Erythroblast (primary cell): ENCODE data around the gene RUNDC3A.
"Not testable (repeated sequence)": the region's sequence is repeated elsewhere in the genome, so short reads cannot be mapped to it uniquely, and the experiment has no call there.

Source experiments
- DNase-seq, 2 experiments: peaks; one replicate each; lab custom pipeline; 2025; lab: John Stamatoyannopoulos, UW
- GATA1 ChIP-seq: IDR thresholded peaks from 2 replicates; pipeline ENCODE4 v1.6.1; 2011; ENCODE audit warnings: low read depth, mild to moderate bottlenecking, control low read depth, low read length, moderate library complexity
- POLR2A ChIP-seq: IDR thresholded peaks from 2 replicates; pipeline ENCODE4 v1.6.1; 2011; ENCODE audit warnings: mild to moderate bottlenecking, low read length

Gene RUNDC3A

DNA sequence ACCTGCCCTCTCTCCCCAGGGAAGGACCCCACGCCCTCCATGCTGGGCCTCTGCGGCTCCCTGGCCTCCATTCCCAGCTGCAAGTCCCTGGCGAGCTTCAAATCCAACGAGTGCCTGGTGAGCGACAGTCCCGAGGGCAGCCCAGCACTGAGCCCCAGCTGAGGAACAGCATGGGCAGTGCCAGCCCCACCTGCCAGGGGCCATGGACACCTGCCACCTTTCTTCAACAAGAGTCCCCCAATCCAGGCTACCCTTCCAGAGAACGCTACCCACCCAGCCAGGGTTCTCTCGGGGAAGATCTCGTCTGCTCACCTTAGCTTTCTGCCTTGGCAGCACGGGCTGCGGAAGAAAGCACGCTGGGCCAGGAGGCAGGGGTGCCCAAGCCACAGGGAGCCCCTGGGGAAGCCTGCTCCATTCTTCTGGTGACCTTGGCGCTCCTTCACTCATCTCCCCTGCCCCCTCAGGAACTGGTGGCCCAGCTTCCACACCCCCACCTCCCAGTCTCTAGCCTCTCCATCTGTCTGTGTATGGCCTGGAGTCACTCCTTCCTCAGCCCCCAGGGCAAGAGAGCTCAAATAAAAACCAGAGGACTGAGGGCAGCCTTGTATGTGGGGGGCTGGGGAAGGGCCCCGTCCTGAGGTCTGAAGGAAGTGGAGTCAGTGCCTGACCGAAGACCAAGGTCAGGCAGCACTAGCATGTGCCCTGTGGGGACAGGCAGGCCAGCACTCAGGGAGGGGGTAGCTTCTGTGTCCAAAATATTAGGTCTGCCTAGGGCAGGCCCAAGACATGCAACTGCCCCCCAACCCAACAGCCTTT lies 9.9 kb downstream of the RUNDC3A start:
- TF ChIP-seq GATA1 = no peak
- no peak for TF ChIP-seq POLR2A
- no peak for DNase-seq

GRCh38 chr17:44320066-44320465 lies 11.7 kb downstream of the RUNDC3A start:
- TF ChIP-seq GATA1 (no peak), POLR2A (no peak)
- DNase-seq = no peak

DNA sequence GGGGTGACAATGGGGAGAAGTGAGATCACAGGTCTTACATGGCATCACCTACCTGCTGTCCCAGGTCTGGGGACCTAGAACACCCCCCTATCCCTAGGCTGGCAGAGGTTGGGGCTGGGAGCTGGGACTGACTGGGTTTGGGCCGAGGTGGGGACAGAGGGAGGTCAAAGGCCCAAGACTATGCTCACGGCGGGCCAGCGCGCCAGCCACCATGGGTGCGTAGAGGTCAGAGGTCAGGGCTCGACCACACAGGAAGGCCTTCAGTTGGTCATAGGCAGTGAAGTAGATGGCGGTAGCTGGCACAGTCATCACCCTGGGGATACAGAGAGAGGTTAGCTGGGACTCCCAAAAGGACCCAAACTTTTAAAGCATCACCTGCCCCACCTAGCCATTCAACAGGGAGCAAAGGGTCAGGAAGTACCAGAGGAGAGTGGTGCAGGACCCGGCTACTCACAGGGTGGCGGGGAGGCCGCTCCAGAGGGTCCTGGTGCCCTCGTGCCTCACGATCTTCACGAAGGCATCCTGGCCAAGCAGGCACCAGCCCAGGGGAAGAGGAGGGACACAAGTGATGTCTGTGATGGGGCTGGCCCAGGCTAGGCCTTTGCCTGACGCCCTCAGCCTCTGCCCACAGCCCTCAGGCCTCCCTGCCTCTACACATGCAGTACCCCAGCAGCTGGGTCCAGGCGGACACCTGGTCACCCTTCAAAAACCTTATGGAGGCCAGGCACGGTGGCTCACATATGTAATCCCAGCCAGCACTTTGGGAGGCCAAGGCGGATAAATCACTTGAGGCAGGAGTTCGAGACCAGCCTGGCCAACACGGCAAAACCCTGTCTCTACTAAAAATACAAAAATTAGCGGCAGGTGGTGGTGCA lies 13.1 kb downstream of the RUNDC3A start:
- TF ChIP-seq POLR2A (no peak), GATA1 (no peak)
- no peak for DNase-seq

DNA sequence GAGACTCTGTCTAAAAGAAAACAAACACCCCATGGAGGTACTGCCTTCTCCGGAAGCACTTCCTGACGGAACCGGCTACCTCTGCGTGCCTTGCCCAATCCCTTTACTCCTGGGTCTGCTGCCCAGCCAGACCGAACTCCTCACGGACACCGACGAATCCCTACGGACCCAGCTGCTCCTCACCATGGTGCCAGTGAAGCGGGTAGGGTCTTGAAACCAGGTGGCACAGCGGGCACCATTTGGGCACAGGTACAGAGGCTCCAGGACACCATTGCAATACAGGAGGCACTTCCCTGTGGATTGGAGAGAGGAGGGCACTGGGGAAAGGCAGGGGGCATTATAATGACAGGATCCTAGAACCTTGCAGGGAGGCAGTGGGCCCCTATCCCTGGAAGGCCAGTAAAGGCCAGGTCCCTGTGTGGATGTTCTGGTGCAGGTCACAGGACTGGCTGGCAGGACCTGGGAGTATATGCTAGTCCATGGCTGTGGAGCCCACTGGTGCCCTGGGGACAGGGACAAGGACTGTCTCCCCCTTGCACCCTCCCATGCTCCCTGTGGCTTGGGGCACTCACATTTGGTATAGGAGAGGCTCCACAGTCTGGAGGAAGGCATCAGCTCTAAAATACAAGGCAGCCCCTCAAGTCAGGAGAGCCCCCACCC lies 14.0 kb downstream of the RUNDC3A start:
- no peak for DNase-seq
- TF ChIP-seq POLR2A = no peak
- TF ChIP-seq GATA1 = no peak

DNA sequence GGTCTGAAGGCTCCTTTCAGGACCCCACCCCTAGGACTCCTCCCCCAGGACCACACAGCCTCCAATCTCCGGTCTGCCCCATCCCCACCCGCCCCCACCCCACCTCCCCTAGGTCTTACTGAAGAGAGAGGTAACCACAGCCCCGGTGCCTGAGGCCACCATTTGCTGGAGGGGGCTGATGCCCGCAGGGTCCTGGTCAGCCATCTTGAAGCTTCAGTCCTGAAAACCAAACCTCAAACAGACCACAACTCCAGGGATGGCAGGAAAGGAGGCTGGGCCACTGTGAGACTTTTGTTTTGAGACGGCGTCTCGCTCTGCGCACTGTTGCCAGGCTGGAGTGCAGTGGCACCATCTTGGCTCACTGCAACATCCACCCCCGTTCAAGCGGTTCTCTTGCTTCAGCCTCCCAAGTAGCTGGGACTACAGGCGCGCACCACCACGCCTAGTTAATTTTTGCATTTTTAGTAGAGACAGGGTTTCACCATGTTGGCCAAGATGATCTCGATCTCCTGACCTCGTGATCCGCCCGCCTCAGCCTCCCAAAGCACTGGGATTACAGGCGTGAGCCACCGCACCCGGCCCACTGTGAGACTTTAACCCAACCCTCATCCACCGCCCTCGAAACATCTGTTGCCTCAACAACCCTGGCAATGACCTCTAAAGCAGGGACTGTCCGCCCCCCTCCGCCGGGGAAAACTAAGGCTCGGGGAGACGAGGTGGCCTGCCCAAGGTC lies 15.1 kb downstream of the RUNDC3A start:
- DNase-seq = peak; percentile 65 to 69
- TF ChIP-seq GATA1 (no peak), POLR2A (no peak)

DNA sequence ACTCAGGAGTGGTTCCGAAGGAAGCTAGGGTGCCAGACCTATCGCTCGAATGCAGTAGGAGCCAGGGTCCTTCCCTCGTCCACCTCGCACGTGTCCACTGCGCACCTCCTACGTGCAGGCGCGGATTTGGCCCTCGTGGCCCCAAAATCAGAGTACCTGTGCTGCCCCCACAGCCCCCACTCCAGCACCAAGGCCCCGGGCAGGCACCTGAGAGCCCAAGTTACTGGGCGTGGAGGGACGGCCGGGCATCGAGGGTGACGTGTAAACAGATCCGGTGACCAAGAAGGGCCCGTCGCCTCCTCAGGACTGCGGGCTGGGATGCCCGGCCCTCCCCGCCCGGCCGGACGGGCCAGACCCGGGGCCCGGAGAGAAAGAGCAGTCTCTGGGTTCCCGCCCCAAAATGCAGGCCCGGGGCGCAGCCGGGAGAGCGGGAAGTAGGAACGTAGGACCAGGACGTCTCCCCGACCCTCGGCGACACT lies 15.7 kb downstream of the RUNDC3A start:
- TF ChIP-seq POLR2A = no peak
- TF ChIP-seq GATA1 = no peak
- peak; percentile 63 to 69 for DNase-seq

GRCh38 chr17:44324571-44325275 lies 16.3 kb downstream of the RUNDC3A start, which contains the start of gene SLC25A39:
SLC25A39 (minus strand) TSS chr17:44324823; CDS start chr17:44323562, 1,261 bp downstream.
- DNase-seq = peak; percentile 97 to 99
- TF ChIP-seq POLR2A (peak; percentile 93), GATA1 (no peak)

DNA sequence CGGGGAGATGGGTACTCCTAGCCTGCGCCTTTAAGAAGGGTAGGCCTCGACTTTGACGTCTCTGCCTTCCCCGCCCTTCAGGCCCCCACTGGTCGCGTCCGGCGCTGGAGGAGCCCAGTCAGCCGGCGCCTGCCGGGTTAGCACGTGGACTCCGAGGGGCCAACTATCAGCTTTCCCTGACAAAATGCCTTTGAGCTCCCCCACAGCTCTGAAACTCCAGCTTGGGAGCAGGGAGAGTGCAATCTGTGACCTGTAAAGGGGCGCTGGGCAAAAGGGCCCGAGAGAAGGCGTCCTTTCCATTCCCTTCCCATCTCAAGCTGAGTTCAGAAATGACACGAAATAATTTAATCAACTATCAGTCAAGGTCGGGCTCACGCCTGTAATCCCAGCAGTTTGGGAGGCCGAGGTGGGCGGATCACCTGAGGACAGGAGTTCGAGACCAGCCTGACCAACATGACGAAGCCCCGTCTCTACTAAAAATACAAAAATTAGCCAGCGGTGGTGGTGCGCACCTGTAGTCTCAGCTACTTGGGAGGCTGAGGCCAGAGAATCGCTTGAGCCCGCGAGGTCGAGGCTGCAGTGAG lies 18.6 kb downstream of the RUNDC3A start:
- peak; percentile 96 to 97 for DNase-seq
- no peak for TF ChIP-seq GATA1
- TF ChIP-seq POLR2A = no peak

- TF ChIP-seq POLR2A = peak; percentile 2
- no peak for TF ChIP-seq GATA1
These were observed 19.5 kb downstream of the RUNDC3A start for GRCh38 chr17:44327715-44328449.

DNA sequence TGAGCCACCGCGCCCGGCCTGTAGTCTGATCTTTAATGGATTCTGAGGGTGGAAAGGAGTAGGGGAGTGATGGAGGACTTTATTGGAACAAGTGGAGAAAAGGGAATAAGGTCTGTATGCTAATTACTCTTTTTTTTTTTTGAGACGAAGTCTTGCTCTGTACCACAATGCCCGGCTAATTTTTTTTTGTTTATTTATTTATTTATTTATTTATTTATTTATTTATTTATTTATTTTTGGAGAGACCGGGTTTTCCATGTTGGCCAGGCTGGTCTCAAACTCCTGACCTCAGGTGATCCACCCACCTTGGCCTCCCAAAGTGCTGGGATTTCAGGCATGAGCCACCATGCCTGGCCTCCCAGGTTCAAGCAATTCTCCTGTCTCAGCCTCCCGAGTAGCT lies 21.1 kb downstream of the RUNDC3A start:
- DNase-seq = not testable (repeated sequence)

More at GRCh38 chr17:44327715-44328449, 19.5 kb downstream of the RUNDC3A start:
- DNase-seq = no peak

DNA sequence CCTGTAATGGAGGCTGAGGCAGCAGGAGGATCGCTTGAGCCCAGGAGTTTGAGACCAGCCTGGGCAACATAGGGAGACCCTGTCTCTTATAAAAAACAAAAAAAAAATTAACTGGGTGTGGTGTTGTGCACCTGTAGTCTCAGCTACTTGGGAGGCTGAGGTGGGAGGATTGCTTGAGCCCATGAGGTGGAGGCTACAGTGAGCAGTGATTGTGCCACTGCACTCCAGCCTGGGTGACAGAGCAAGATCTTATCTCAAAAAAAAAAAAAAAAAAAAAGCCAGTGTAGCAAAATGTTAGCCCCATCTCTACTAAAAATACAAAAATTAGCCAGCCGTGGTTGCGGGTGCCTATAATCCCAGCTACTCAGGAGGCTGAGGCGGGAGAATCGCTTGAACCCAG lies 21.9 kb downstream of the RUNDC3A start:
- DNase-seq = peak; percentile 54 to 61
